K562 treated with DMSO at 1 percent for 24 hours (cell line): ENCODE data around the gene CAMKV. TPM values are rescaled to one million over a fixed set of nuclear protein-coding genes. Genes with fewer than 3 reads are reported as not detected.

ENCODE experiments used
- total RNA-seq: library from RNA; unstranded; fragments of 300-600 nt; gene quantifications from 2 replicates; pipeline ENCODE4 v1.2.3, GENCODE V29; 2022; ENCODE audit warnings: low read depth; ENCODE audit not compliant: insufficient read depth

The CAMKV gene
- 0.20 and 0.76 TPM in 2 replicates for total RNA-seq

GRCh38 chr3:49869525-49870126 lies at the start of gene CAMKV:
Gene CAMKV (minus strand): TSS chr3:49869906. CDS start chr3:49862388, 7,518 bp downstream.

DNA sequence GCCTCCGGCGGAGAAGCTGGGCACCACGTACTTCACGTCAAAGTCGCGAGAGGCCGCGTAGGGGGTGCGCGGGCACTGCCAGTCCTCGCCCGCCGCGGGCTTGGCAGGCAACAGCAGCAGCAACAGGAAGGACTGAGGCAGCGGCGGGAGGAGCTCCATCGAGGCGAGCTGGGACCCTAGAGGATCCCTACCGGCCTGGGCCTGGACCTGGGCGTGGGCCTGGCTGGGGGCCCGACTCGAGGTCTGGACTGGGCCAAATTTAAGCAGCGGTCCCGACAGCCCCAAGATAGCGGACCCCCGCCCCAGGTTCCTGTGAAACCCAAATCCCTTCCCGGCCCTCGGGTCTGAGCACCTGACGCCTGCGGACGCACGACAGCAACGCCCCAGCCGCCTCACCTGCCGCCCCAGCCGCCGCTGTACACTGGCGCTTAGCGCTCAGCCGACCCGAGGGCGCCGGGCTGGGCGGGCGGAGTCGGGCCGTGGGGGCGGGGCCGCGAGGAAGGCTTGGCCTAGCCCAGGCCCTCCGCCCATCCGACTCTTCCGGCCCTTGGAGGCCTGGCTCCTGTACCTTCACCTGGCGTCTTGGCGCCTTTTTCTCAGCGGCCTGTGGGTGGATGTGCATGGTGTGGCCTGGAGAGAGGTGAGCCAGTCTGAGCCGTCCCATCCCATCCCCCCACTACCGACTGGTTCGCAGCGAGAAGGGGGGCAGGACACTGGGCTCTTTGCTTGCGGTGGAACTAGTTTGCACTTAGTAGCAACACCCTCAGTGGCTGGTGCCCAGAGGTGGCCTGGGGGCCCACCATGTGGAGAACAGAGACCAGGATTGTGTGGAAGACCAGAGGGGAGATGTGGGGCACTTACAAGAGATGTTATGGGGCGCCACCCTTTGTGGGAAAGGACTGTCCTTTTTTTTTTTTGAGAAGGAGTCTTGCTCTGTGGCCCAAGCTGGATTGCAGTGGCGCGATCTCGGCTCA lies 34.0 kb upstream of the CAMKV start, which contains the start of gene MST1R:
Gene MST1R, minus strand, starts transcription at position 423 of the 974 bp plus-strand sequence. Its CDS starts 264 bp downstream, at position 159.

GRCh38 chr3:49856181-49857005 lies 13.3 kb downstream of the CAMKV start, which contains the start of gene TRAIP:
Gene TRAIP (minus strand): TSS chr3:49856564. CDS start chr3:49856453, 111 bp downstream.

GRCh38 chr3:49813497-49814174 lies 56.1 kb downstream of the CAMKV start, which contains the start of gene UBA7:
Gene UBA7 (minus strand): TSS chr3:49813953. CDS start chr3:49813787, 166 bp downstream.

Other genes with a start within 250 kb of the CAMKV start
- 158 and 162 TPM in 2 replicates for gene APEH, start 195.6 kb downstream of the CAMKV start, total RNA-seq
- gene MST1, start 180.4 kb downstream of the CAMKV start, total RNA-seq = 1.8 and 3.8 TPM in 2 replicates
- gene RNF123, start 180.3 kb downstream of the CAMKV start, total RNA-seq = 40.0 and 41.8 TPM in 2 replicates
- gene AMIGO3, start 150.2 kb downstream of the CAMKV start, total RNA-seq = 5.7 and 8.4 TPM in 2 replicates
- gene GMPPB, start 146.0 kb downstream of the CAMKV start, total RNA-seq = 18.7 and 20.7 TPM in 2 replicates
- 36.0 and 40.6 TPM in 2 replicates for gene IP6K1, start 83.4 kb downstream of the CAMKV start, total RNA-seq
- gene CDHR4, start 70.0 kb downstream of the CAMKV start, total RNA-seq = 0.37 TPM in 1 of 2 replicates, not detected in the other
- 2.8 and 4.2 TPM in 2 replicates for gene INKA1, start 66.6 kb downstream of the CAMKV start, total RNA-seq
- gene UBA7, start 56.0 kb downstream of the CAMKV start, total RNA-seq = 18.5 and 21.1 TPM in 2 replicates
- 22.9 and 24.3 TPM in 2 replicates for gene TRAIP, start 13.3 kb downstream of the CAMKV start, total RNA-seq
- 5.2 and 9.9 TPM in 2 replicates for gene MST1R, start 34.0 kb upstream of the CAMKV start, total RNA-seq
- 14.4 and 14.5 TPM in 2 replicates for gene MON1A, start 59.9 kb upstream of the CAMKV start, total RNA-seq
- gene RBM6, start 70.2 kb upstream of the CAMKV start, total RNA-seq = 29.5 and 31.5 TPM in 2 replicates
- 51.5 and 56.1 TPM in 2 replicates for gene RBM5, start 219.0 kb upstream of the CAMKV start, total RNA-seq